ENCODE data around the gene HELZ. TPM values are rescaled to one million over a fixed set of nuclear protein-coding genes. Genes with fewer than 3 reads are reported as not detected.
"Not testable (repeated sequence)": the region's sequence is repeated elsewhere in the genome, so short reads cannot be mapped to it uniquely, and the experiment has no call there.

HELZ gene
- total RNA-seq, 1 experiment from 2014 or later: 42.3 TPM

GRCh38 chr17:67139784-67140665 is 105.0 kb downstream of the HELZ start:
- H3K4me1 ChIP-seq: no peaks in the 10 kb centered on the region
- no peak for DNase-seq
- no peak overlapping the region for H3K27ac ChIP-seq
- no peaks in the 10 kb centered on the region for H3K9me3 ChIP-seq (replicated peaks)
- H3K36me3 ChIP-seq: peaks cover 41% of the 10 kb centered on the region
- H3K4me3 ChIP-seq: no peak overlapping the region
- no peaks in the 10 kb centered on the region for H3K27me3 ChIP-seq

GRCh38 chr17:67139289-67139688 is 105.7 kb downstream of the HELZ start:
- no peak overlapping the region for H3K27ac ChIP-seq
- no peak for DNase-seq
- peaks cover 41% of the 10 kb centered on the region for H3K36me3 ChIP-seq
- no peak overlapping the region for H3K4me3 ChIP-seq
- H3K27me3 ChIP-seq: no peaks in the 10 kb centered on the region
- no peaks in the 10 kb centered on the region for H3K9me3 ChIP-seq (replicated peaks)
- H3K4me1 ChIP-seq: no peaks in the 10 kb centered on the region

GRCh38 chr17:67138392-67138791 is 106.6 kb downstream of the HELZ start:
- Histone ChIP-seq H3K27ac (no peak overlapping the region), H3K27me3 (no peaks in the 10 kb centered on the region), H3K9me3 (replicated peaks) (no peaks in the 10 kb centered on the region), H3K4me1 (no peaks in the 10 kb centered on the region), H3K4me3 (no peak overlapping the region), H3K36me3 (peaks cover 35% of the 10 kb centered on the region)
- DNase-seq: no peak

DNA sequence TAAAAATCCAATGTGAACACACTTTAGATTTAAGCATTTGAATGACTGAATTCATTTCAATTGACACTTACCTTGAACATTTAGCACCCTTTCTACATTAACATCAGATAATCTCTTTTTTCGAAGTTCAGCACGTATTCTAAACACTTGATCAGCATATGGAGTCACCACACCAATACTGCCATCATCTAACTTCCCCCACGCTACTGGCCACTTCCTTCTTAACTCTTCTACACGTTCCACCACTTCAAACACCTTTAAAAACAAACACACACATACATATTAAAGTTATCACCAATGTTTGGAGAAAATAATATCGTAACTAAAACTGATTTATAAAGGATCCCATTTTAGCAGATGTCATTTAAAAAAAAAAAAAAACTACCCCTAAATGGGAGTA is 107.1 kb downstream of the HELZ start:
- Histone ChIP-seq H3K4me3 (no peak overlapping the region), H3K27me3 (no peaks in the 10 kb centered on the region), H3K9me3 (replicated peaks) (no peaks in the 10 kb centered on the region), H3K27ac (no peak overlapping the region), H3K36me3 (peaks cover 31% of the 10 kb centered on the region), H3K4me1 (peaks cover 4% of the 10 kb centered on the region)
- DNase-seq: no peak

DNA sequence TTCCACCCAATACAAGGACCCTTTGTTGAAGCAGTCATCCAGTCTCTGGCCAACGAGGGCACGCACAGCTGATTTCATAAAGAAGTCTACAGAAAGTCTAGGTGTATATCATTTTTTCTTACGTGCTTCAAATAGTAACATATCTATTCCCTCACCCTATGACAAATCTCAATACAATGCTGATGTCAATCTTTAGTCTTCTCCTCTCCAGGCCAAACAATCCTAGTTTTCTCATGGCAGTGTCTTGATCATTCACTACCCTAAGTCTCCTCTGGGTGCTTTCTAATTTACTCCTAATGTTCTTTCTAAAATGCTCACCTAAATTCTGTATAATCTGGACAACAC is 108.0 kb downstream of the HELZ start:
- no peak for DNase-seq
- Histone ChIP-seq H3K4me1 (peaks cover 13% of the 10 kb centered on the region), H3K36me3 (peaks cover 25% of the 10 kb centered on the region), H3K27ac (no peak overlapping the region), H3K27me3 (no peaks in the 10 kb centered on the region), H3K9me3 (replicated peaks) (no peaks in the 10 kb centered on the region), H3K4me3 (no peak overlapping the region)

- no peaks in the 10 kb centered on the region for H3K27me3 ChIP-seq
- H3K36me3 ChIP-seq: peaks cover 25% of the 10 kb centered on the region
- peaks cover 17% of the 10 kb centered on the region for H3K4me1 ChIP-seq
- DNase-seq: no peak
- no peak overlapping the region for H3K4me3 ChIP-seq
- no peaks in the 10 kb centered on the region for H3K9me3 ChIP-seq (replicated peaks)
- no peak overlapping the region for H3K27ac ChIP-seq
Observed at GRCh38 chr17:67136191-67137025, 108.6 kb downstream of the HELZ start.

DNA sequence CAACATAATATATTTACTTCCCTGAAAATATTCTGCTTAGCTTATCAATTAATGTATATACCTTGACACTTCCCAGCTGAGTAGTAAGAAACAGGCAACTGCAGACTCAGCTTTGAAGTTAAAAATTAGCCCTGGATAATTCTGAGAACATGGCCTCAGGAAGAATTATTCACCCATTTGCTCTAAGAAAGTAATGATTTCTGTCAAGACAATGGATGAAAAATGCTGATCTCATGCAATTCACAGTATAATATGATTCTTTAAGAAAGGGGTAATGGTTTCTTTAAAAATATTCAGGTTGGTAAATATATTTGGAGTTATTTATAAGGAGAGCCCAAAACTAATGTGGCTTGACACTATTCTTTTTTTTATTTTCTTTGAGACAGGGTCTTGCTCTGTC is 111.8 kb downstream of the HELZ start:
- DNase-seq: no peak
- Histone ChIP-seq H3K4me3 (no peak overlapping the region), H3K27me3 (no peaks in the 10 kb centered on the region), H3K27ac (no peak overlapping the region), H3K9me3 (replicated peaks) (no peaks in the 10 kb centered on the region), H3K36me3 (peaks cover 21% of the 10 kb centered on the region), H3K4me1 (peaks cover 17% of the 10 kb centered on the region)

GRCh38 chr17:67132366-67132765 is 112.6 kb downstream of the HELZ start:
- no peak overlapping the region for H3K4me3 ChIP-seq
- peak; percentile 42 to 81 for DNase-seq
- peaks cover 24% of the 10 kb centered on the region for H3K36me3 ChIP-seq
- H3K27me3 ChIP-seq: no peaks in the 10 kb centered on the region
- no peaks in the 10 kb centered on the region for H3K9me3 ChIP-seq (replicated peaks)
- H3K27ac ChIP-seq: no peak overlapping the region; the same call in 1 of the 2 replicates
- H3K4me1 ChIP-seq: peaks cover 17% of the 10 kb centered on the region

DNA sequence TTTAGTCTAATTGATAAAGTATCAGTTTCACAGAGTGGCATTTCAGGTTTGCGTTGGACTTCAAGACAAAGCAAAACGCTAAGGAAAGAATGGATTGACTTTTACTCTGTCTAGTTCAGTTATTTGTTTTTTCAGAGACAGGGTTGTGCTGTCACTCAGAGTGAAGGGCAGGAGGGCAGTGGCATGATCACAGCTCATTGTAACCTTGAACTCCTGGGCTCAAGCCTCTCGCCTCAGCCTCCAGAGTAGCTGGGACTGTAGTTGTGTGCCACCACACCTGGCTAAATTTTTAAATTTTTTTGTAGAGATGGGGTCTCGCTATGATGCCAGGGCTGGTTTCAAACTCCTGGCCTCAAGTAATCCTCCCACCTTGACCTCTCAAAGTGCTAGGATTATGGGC is 114.2 kb downstream of the HELZ start:
- H3K27ac ChIP-seq: no peak overlapping the region
- no peaks in the 10 kb centered on the region for H3K27me3 ChIP-seq
- H3K9me3 ChIP-seq (replicated peaks): no peaks in the 10 kb centered on the region
- H3K4me3 ChIP-seq: no peak overlapping the region
- H3K4me1 ChIP-seq: peaks cover 17% of the 10 kb centered on the region
- DNase-seq: no peak
- H3K36me3 ChIP-seq: peaks cover 15% of the 10 kb centered on the region

DNA sequence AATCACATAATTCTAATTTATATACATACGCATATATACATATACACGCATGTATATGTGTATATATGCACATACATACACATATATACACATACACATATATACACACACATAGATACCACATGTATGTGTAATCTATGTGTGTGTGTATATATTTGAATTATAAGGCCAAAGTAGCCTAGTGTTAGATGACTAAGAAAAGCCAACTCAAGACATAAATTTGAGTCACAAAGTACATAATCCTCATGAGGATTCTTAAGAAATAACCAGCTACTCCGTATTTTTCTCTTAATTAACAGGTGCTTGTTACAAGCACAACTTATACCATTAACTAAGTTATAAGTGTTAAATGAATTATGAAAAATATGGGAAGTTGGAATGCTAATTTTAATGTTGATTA is 115.7 kb downstream of the HELZ start:
- peaks cover 22% of the 10 kb centered on the region for H3K4me1 ChIP-seq
- no peaks in the 10 kb centered on the region for H3K9me3 ChIP-seq (replicated peaks)
- no peak overlapping the region for H3K4me3 ChIP-seq
- no peak overlapping the region for H3K27ac ChIP-seq
- no peak for DNase-seq
- no peaks in the 10 kb centered on the region for H3K27me3 ChIP-seq
- peaks cover 14% of the 10 kb centered on the region for H3K36me3 ChIP-seq

GRCh38 chr17:67128700-67129099 is 116.3 kb downstream of the HELZ start:
- H3K4me3 ChIP-seq: no peak overlapping the region
- no peaks in the 10 kb centered on the region for H3K9me3 ChIP-seq (replicated peaks)
- H3K27ac ChIP-seq: no peak overlapping the region
- H3K4me1 ChIP-seq: peaks cover 22% of the 10 kb centered on the region
- DNase-seq: no peak
- H3K36me3 ChIP-seq: peaks cover 15% of the 10 kb centered on the region
- H3K27me3 ChIP-seq: no peaks in the 10 kb centered on the region

- peaks cover 22% of the 10 kb centered on the region for H3K4me1 ChIP-seq
- H3K9me3 ChIP-seq (replicated peaks): no peaks in the 10 kb centered on the region
- H3K27me3 ChIP-seq: no peaks in the 10 kb centered on the region
- DNase-seq: no peak
- H3K27ac ChIP-seq: no peak overlapping the region
- peaks cover 19% of the 10 kb centered on the region for H3K36me3 ChIP-seq
- no peak overlapping the region for H3K4me3 ChIP-seq
Observed at GRCh38 chr17:67127925-67128324, 117.1 kb downstream of the HELZ start.

DNA sequence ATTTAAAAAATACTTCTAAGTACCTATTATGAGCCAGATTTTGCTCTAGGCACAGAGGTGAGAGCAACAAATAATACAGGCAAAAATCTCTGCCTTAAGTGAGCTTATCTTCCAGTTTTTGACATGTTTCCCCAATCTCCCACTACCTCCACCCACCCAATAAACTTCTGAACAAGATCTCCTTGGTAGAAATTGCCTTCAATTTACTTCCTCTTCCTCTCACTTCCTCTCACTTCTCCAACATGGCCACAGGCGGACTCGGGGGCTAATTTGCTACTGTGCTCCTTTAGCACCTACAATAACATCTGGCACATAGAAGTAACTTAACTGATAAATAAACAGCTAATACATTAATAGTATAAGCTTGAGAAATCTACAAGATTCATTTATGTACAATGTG is 118.0 kb downstream of the HELZ start:
- Histone ChIP-seq H3K4me1 (peaks cover 12% of the 10 kb centered on the region), H3K27me3 (no peaks in the 10 kb centered on the region), H3K36me3 (peaks cover 21% of the 10 kb centered on the region), H3K4me3 (no peak overlapping the region), H3K27ac (no peak overlapping the region), H3K9me3 (replicated peaks) (no peaks in the 10 kb centered on the region)
- no peak for DNase-seq

GRCh38 chr17:67126543-67126942 is 118.5 kb downstream of the HELZ start:
- peaks cover 17% of the 10 kb centered on the region for H3K36me3 ChIP-seq
- not testable (repeated sequence) for H3K27ac ChIP-seq; H3K4me1 ChIP-seq; H3K27me3 ChIP-seq; H3K9me3 ChIP-seq (replicated peaks); H3K4me3 ChIP-seq; DNase-seq

DNA sequence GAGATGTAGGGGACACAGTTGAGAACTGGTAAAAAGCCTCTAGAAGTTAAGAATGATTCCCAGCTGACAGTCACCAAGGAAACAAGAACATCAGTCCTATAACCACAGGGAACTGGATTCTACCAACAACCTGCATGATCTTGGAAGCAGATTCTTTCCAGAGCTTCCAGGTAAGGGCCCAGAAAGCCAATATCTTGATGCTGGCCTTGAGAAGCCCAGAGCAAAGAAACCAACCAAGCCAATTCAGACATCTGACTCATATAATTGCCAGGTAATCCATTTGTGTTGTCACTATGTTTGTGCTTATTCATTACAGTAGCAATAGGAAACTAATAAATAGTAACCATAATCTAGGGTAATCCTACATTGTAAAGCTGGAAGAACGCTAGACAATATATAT is 119.1 kb downstream of the HELZ start:
- Histone ChIP-seq H3K27ac (no peak overlapping the region), H3K4me3 (no peak overlapping the region), H3K36me3 (peaks cover 17% of the 10 kb centered on the region), H3K4me1 (peaks cover 8% of the 10 kb centered on the region; the same call in 1 of the 2 replicates), H3K27me3 (no peaks in the 10 kb centered on the region), H3K9me3 (replicated peaks) (no peaks in the 10 kb centered on the region)
- DNase-seq: no peak

Data from SJCRH30 (cell line).